GM12875 (cell line): ENCODE measurements around the gene FLNC.
A peak's percentile ranks its signal among the peaks of the same experiment; 100 is the strongest.

Experiments
- H3K4me3 ChIP-seq: one replicate; pipeline ENCODE4 v1.5.1; 2011; ENCODE audit warnings: low read depth, low read length, control low read depth
- TF ChIP-seq, protein P1 (sequence below): IDR thresholded peaks from 2 replicates; pipeline ENCODE4 v1.5.1; 2011; ENCODE audit warnings: low read depth, mild to moderate bottlenecking, control low read depth, inconsistent platforms, low read length, moderate library complexity, borderline replicate concordance; ENCODE audit not compliant: insufficient read depth

Gene FLNC

GRCh38 chr7:128871050-128871449, 40.8 kb downstream of the FLNC start:
- no peak overlapping the region for H3K4me3 ChIP-seq
- TF ChIP-seq, protein P1, sequence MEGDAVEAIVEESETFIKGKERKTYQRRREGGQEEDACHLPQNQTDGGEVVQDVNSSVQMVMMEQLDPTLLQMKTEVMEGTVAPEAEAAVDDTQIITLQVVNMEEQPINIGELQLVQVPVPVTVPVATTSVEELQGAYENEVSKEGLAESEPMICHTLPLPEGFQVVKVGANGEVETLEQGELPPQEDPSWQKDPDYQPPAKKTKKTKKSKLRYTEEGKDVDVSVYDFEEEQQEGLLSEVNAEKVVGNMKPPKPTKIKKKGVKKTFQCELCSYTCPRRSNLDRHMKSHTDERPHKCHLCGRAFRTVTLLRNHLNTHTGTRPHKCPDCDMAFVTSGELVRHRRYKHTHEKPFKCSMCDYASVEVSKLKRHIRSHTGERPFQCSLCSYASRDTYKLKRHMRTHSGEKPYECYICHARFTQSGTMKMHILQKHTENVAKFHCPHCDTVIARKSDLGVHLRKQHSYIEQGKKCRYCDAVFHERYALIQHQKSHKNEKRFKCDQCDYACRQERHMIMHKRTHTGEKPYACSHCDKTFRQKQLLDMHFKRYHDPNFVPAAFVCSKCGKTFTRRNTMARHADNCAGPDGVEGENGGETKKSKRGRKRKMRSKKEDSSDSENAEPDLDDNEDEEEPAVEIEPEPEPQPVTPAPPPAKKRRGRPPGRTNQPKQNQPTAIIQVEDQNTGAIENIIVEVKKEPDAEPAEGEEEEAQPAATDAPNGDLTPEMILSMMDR = no peak

DNA sequence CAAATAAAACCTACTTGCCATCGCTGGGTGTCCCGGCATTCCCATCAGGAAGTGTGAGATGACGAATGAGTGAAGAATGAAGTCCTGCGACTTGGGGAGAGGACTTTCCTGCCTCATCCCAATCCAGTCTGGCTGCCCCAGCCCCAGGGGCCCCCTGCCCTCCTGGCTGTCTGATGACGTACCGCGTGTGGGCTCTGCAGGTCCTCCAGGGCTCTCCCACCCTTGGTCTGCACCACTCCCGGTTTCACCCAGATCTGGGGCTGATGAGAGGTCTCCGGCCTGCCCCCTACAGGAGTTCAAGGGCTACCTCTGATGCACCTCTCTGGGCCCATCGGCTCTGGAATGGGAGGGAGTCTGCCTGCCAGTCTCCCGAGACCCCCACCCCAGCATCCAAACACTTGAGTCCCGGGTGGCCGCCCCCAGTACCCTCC, 42.2 kb downstream of the FLNC start:
- H3K4me3 ChIP-seq = no peak overlapping the region
- TF ChIP-seq, protein P1 = 0 out of 2 replicates have a peak, but pooled peaks have one; percentile 16

- TF ChIP-seq, protein P1 = no peak
- H3K4me3 ChIP-seq = no peak overlapping the region
Measured at GRCh38 chr7:128873234-128873633, 43.0 kb downstream of the FLNC start.

GRCh38 chr7:128874140-128875031, 44.2 kb downstream of the FLNC start:
- no peak overlapping the region for H3K4me3 ChIP-seq
- TF ChIP-seq, protein P1 = no peak

DNA sequence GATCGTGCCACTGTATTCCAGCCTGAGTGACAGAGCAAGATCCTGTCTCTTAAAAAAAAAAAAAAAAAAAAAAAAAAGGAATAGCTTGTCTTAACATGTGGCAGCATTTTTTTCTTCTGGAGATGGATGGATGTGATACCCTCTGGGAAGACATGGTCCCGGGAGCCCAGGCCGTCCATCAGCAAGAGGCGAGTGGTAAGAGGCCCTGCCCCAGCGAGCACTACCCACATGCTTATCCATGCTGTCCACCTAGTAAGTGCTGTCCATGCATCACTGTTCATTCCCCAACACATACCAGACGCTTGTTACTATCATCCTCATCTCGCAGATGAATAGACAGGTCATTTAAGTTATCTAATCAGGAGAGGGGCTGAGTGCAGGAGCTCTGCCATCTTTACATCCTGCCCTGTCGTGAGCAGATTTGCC, 45.3 kb downstream of the FLNC start:
- no peak overlapping the region for H3K4me3 ChIP-seq
- TF ChIP-seq, protein P1 = no peak

DNA sequence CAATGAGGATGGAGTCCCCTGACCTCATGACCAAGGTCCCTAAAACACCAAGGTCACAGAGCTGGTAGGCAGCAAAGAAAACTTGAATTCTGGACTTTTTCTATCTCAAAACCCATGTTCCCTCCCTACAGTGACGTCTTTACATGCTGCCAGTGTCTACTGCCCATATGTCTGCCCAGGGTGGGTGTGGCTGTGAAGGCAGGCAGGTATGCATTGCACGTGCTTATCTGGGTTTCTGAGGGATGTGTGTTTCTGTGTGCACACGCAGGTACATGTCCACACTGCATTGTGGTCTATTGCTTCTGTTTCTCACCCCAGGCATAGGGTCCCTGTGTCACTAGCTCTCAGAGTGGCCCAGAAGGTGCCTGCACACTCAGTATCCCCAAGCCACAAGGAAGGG, 45.9 kb downstream of the FLNC start:
- TF ChIP-seq, protein P1 = no peak
- no peak overlapping the region for H3K4me3 ChIP-seq

GRCh38 chr7:128876586-128876977, 46.4 kb downstream of the FLNC start:
- TF ChIP-seq, protein P1 = no peak
- no peak overlapping the region for H3K4me3 ChIP-seq
